Upper lobe of left lung (tissue), 6 donors: ENCODE results near the gene BIRC6. TPM values are rescaled to one million over a fixed set of nuclear protein-coding genes. Genes with fewer than 3 reads are reported as not detected.

Experiments
- ATAC-seq, 2 donors: fragments of 200-7000 bp; cut with Tn5 transposase; one replicate each; pipeline ENCODE4 v1.9.1; 2022; ENCODE audit warnings: mild to moderate bottlenecking in 2 of 2, moderate library complexity in 2 of 2; ENCODE audit not compliant: low FRiP score in 2 of 2
- DNase-seq, 2 donors: peaks; one replicate each; pipeline ENCODE4 v3.0.0-alpha.2; 2019 to 2020
- H3K27ac ChIP-seq, 4 donors: fragments of 200-600 bp; sonication (generic); one replicate each; pipeline ENCODE4 v1.5.1; 2016 to 2019
- H3K27me3 ChIP-seq, 4 donors: fragments of 200-600 bp; sonication (generic); one replicate each; pipeline ENCODE4 v1.5.1; 2017 to 2019
- H3K36me3 ChIP-seq, 4 donors: fragments of 200-600 bp; sonication (generic); one replicate each; pipeline ENCODE4 v1.5.1; 2016 to 2019
- H3K4me1 ChIP-seq, 4 donors: fragments of 200-600 bp; sonication (generic); one replicate each; pipeline ENCODE4 v1.5.1; 2018 to 2019
- H3K4me3 ChIP-seq, 4 donors: fragments of 200-600 bp; sonication (generic); one replicate each; pipeline ENCODE4 v1.5.1; 2017 to 2019; ENCODE audit warnings: mild to moderate bottlenecking in 2 of 4, moderate library complexity in 1 of 4
- H3K9me3 ChIP-seq, 4 donors: fragments of 200-600 bp; sonication (generic); one replicate each; pipeline ENCODE4 v1.5.1; 2018 to 2019
- EP300 ChIP-seq, 4 donors: sonication (generic); formaldehyde crosslinking; IDR thresholded peaks; one replicate each; pipeline ENCODE4 v1.5.1; 2017; ENCODE audit warnings: antibody characterized with exemption in 4 of 4, control low read depth in 2 of 4
- POLR2A ChIP-seq, 4 donors: fragments of 450-650 bp; IDR thresholded peaks; one replicate each; pipeline ENCODE4 v1.5.1; 2016 to 2017; ENCODE audit warnings: antibody characterized with exemption in 4 of 4, mild to moderate bottlenecking in 2 of 4
- POLR2AphosphoS5 ChIP-seq, 2 donors: sonication (generic); formaldehyde crosslinking; IDR thresholded peaks; one replicate each; pipeline ENCODE4 v1.5.1; 2017; ENCODE audit warnings: antibody characterized with exemption in 2 of 2
- WGBS, 2 donors: methylation state at CpG; one replicate each; pipeline ENCODE4 v1.1.5; 2017 to 2018; 5-methylcytosine and 5-hydroxymethylcytosine counted together
- total RNA-seq, 6 donors: library from RNA; depleted of rRNA in 4 of 6; stranded (reverse); fragments of >200 nt in 4 of 6; gene quantifications; one replicate each; pipeline versions ENCODE4 v1.1.0 to v1.2.1, GENCODE V29; 2016 to 2021
- TF ChIP-seq, protein P1 (sequence below), 6 experiments: fragments of 450-650 bp in 4 of 6; fragments of 200-600 bp in 2 of 6; sonication (generic) in 2 of 6; IDR thresholded peaks; one replicate each; pipeline ENCODE4 v1.5.1; 2016 to 2019; ENCODE audit warnings: antibody characterized with exemption in 6 of 6
- donor health status: DM: no; HTN: no; CAD: no; lungs with moderate emphysema.
- donor health status: DM: no; HTN: yes; CAD: no; lungs with severe emphysema.

Gene BIRC6
- total RNA-seq, 6 donors from 2014 or later: 60.4 to 198 (median 101) TPM

DNA sequence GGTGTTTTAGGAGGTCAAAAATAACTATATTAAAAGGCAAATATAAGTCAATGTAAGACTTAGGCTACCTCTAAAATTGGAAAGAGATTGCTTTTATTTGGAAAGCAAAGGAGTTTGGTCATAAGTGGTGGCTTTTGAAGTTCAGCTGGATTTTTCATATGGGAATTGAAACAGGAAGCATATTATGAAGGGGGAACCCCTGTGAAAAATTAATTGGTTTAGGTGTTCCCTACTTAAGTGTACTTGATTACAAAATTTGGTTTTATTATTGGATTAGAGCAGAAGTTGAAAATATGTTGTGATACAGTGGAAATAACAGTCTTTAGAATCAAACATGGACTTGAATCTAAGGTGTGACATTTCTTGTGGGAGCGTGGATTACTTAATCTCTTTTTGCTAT, 149.6 kb downstream of the BIRC6 start:
- ATAC-seq: no peak
- no peak overlapping the region for H3K27ac ChIP-seq
- no peaks in the 10 kb centered on the region for H3K27me3 ChIP-seq
- H3K9me3 ChIP-seq: no peaks in the 10 kb centered on the region
- H3K4me1 ChIP-seq: no peaks in the 10 kb centered on the region
- no peak overlapping the region for H3K4me3 ChIP-seq
- peaks cover 13 to 89% (median 44%) of the 10 kb centered on the region in 4 donors for H3K36me3 ChIP-seq
- 94 to 98% methylated on average over 1 of the region's 1 CpG for WGBS, 2 donors
- no peak for TF ChIP-seq POLR2AphosphoS5 (IDR thresholded peaks at IDR 0.05)
- no peak for DNase-seq

GRCh38 chr2:32514946-32515345, 158.1 kb downstream of the BIRC6 start:
- DNase-seq (no peak), ATAC-seq (no peak)
- 94 to 96% methylated on average over 2 of the region's 2 CpGs for WGBS, 2 donors
- no peak for TF ChIP-seq POLR2AphosphoS5 (IDR thresholded peaks at IDR 0.05)
- TF ChIP-seq, protein P1, sequence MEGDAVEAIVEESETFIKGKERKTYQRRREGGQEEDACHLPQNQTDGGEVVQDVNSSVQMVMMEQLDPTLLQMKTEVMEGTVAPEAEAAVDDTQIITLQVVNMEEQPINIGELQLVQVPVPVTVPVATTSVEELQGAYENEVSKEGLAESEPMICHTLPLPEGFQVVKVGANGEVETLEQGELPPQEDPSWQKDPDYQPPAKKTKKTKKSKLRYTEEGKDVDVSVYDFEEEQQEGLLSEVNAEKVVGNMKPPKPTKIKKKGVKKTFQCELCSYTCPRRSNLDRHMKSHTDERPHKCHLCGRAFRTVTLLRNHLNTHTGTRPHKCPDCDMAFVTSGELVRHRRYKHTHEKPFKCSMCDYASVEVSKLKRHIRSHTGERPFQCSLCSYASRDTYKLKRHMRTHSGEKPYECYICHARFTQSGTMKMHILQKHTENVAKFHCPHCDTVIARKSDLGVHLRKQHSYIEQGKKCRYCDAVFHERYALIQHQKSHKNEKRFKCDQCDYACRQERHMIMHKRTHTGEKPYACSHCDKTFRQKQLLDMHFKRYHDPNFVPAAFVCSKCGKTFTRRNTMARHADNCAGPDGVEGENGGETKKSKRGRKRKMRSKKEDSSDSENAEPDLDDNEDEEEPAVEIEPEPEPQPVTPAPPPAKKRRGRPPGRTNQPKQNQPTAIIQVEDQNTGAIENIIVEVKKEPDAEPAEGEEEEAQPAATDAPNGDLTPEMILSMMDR (IDR thresholded peaks at IDR 0.05): no peak
- TF ChIP-seq EP300 (IDR thresholded peaks at IDR 0.05): no peak
- no peak for TF ChIP-seq POLR2A (IDR thresholded peaks at IDR 0.05)
- no peaks in the 10 kb centered on the region for H3K9me3 ChIP-seq
- no peaks in the 10 kb centered on the region for H3K4me1 ChIP-seq
- no peak overlapping the region for H3K4me3 ChIP-seq
- H3K27ac ChIP-seq: no peak overlapping the region
- peaks cover 23 to 85% (median 39%) of the 10 kb centered on the region in 4 donors for H3K36me3 ChIP-seq
- H3K27me3 ChIP-seq: no peaks in the 10 kb centered on the region

GRCh38 chr2:32516567-32516966, 159.7 kb downstream of the BIRC6 start:
- TF ChIP-seq EP300 (IDR thresholded peaks at IDR 0.05): no peak
- TF ChIP-seq POLR2AphosphoS5 (IDR thresholded peaks at IDR 0.05): no peak
- TF ChIP-seq, protein P1 (IDR thresholded peaks at IDR 0.05): no peak
- TF ChIP-seq POLR2A (IDR thresholded peaks at IDR 0.05): no peak
- Histone ChIP-seq H3K9me3 (no peaks in the 10 kb centered on the region), H3K27me3 (no peaks in the 10 kb centered on the region), H3K4me3 (no peak overlapping the region), H3K27ac (no peak overlapping the region), H3K36me3 (peaks cover 24 to 84% (median 35%) of the 10 kb centered on the region in 4 donors), H3K4me1 (no peaks in the 10 kb centered on the region)
- DNase-seq: no peak
- ATAC-seq: no peak
- WGBS, 2 donors: 61 to 77% methylated on average over 1 of the region's 1 CpG

GRCh38 chr2:32522770-32523169, 165.9 kb downstream of the BIRC6 start:
- no peaks in the 10 kb centered on the region for H3K27me3 ChIP-seq
- H3K9me3 ChIP-seq: no peaks in the 10 kb centered on the region
- peaks cover 23 to 74% (median 31%) of the 10 kb centered on the region in 4 donors for H3K36me3 ChIP-seq
- no peak overlapping the region for H3K27ac ChIP-seq
- DNase-seq (no peak), ATAC-seq (no peak)
- no peak overlapping the region for H3K4me3 ChIP-seq
- WGBS, 2 donors: 92 to 93% methylated on average over 3 of the region's 3 CpGs
- no peak for TF ChIP-seq POLR2A (IDR thresholded peaks at IDR 0.05)
- TF ChIP-seq, protein P1 (IDR thresholded peaks at IDR 0.05): no peak
- no peaks in the 10 kb centered on the region for H3K4me1 ChIP-seq

DNA sequence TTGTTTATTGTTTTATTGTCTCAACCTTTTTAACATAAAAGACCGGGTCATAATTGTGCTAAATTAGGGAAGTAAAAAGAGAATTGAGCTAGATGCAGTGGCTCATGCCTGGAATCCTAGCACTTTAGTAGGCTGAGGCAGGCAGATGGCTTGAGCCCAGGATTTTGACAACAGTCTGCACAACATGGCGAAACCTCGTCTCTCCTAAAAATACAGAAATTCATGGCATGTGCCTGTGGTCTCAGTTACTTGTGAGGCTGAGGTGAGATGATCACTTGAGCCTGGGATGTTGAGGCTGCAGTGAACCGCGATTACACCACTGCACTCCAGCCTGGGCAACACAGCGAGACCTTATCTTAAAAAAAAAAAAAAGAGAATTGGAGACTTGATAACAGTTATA, 166.9 kb downstream of the BIRC6 start:
- no peak overlapping the region for H3K4me3 ChIP-seq
- H3K36me3 ChIP-seq: peaks cover 23 to 74% (median 30%) of the 10 kb centered on the region in 4 donors
- no peak overlapping the region for H3K27ac ChIP-seq
- WGBS, 2 donors: 86 to 91% methylated on average over 6 of the region's 6 CpGs
- DNase-seq (no peak), ATAC-seq (no peak)
- no peaks in the 10 kb centered on the region for H3K27me3 ChIP-seq
- no peaks in the 10 kb centered on the region for H3K4me1 ChIP-seq
- no peaks in the 10 kb centered on the region for H3K9me3 ChIP-seq
- TF ChIP-seq, protein P1 (IDR thresholded peaks at IDR 0.05): no peak
- TF ChIP-seq POLR2AphosphoS5 (IDR thresholded peaks at IDR 0.05) (no peak), POLR2A (IDR thresholded peaks at IDR 0.05) (no peak), EP300 (IDR thresholded peaks at IDR 0.05) (no peak)
